OCI-LY3 (cell line): ENCODE measurements around the gene ELOVL2.
"Not testable (repeated sequence)": the region's sequence is repeated elsewhere in the genome, so short reads cannot be mapped to it uniquely, and the experiment has no call there.

Experiments
- H2AFZ ChIP-seq: fragments of 200-600, 300-600 bp; shearing (Covaris generic); 2 replicates; pipeline ENCODE4 v1.6.0; 2014; ENCODE audit warnings: antibody characterized with exemption, low read depth, low read length
- H3K27ac ChIP-seq: fragments of 200-600, 300-600 bp; sonication (generic); 2 replicates; pipeline ENCODE4 v1.5.1; 2014; ENCODE audit warnings: mild to moderate bottlenecking, low read length, moderate library complexity, mixed read lengths
- H3K27me3 ChIP-seq: fragments of 200-600, 300-600 bp; sonication (generic); 2 replicates; pipeline ENCODE4 v1.6.1; 2014; ENCODE audit warnings: low read depth, low read length, mixed read lengths
- H3K36me3 ChIP-seq: fragments of 200-600, 300-600 bp; sonication (generic); replicated peaks from 2 replicates; pipeline ENCODE3; 2014; ENCODE audit warnings: low read depth, low read length, mixed read lengths
- H3K4me1 ChIP-seq: fragments of 300-600, 200-600 bp; sonication (generic); 2 replicates; pipeline ENCODE4 v1.6.1; 2014; ENCODE audit warnings: low read length, mixed read lengths
- H3K4me2 ChIP-seq: fragments of 200-600, 300-600 bp; sonication (generic); 2 replicates; pipeline ENCODE4 v1.6.1; 2014; ENCODE audit warnings: low read length, mixed read lengths
- H3K4me3 ChIP-seq: fragments of 300-600, 200-600 bp; sonication (generic); 2 replicates; pipeline ENCODE4 v1.5.1; 2014; ENCODE audit warnings: antibody characterized with exemption, mild to moderate bottlenecking, low read length, moderate library complexity
- H3K79me2 ChIP-seq: fragments of 300-600, 200-600 bp; shearing (Covaris generic); 2 replicates; pipeline ENCODE4 v1.6.1; 2014; ENCODE audit warnings: mild to moderate bottlenecking, low read length, mixed read lengths
- H3K9ac ChIP-seq: fragments of 300-600, 200-600 bp; shearing (Covaris generic); 2 replicates; pipeline ENCODE4 v1.6.0; 2014; ENCODE audit warnings: mild to moderate bottlenecking, low read length, moderate library complexity
- H3K9me3 ChIP-seq: fragments of 200-600, 300-600 bp; shearing (Covaris generic); 2 replicates; pipeline ENCODE4 v1.6.1; 2014; ENCODE audit warnings: low read length, mixed read lengths; ENCODE audit not compliant: insufficient read depth
- H4K20me1 ChIP-seq: fragments of 200-600, 300-600 bp; sonication (generic); 2 replicates; pipeline ENCODE4 v1.6.1; 2016; ENCODE audit warnings: low read length, mixed read lengths; ENCODE audit not compliant: insufficient read depth
- EZH2phosphoT487 ChIP-seq: fragments of 200-600 bp; shearing (Covaris generic); IDR thresholded peaks from 2 replicates; pipeline ENCODE4 v1.6.1; 2018; ENCODE audit warnings: antibody characterized with exemption, mixed run types, low read depth
- TF ChIP-seq, protein P1 (sequence below): fragments of 200-600, 300-600 bp; sonication (generic); IDR thresholded peaks from 2 replicates; pipeline ENCODE4 v1.5.1; 2014; ENCODE audit warnings: antibody characterized with exemption, low read length, low read depth

The ELOVL2 gene

DNA sequence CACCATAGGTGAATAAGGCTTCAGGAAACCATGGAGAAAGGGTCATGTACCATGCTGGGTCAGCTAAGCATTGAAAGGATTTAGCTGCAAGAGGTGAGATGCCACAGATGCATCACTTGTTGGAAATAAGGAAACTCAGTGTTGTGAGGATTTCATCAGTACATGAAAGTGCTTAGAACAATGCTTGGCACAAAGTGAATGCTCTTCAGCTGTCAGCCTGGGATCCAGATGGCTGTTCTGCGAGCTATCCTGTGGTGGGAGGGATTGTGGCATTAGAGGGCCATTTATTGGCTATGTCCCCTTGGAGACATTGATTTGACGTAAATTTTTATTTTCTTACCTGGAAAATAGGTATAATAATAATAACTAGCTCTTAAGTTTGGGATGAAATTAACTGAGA, 53.0 kb downstream of the ELOVL2 start:
- H3K27ac ChIP-seq: no peak overlapping the region
- H4K20me1 ChIP-seq: no peaks in the 10 kb centered on the region
- no peaks in the 10 kb centered on the region for H3K36me3 ChIP-seq
- H3K9me3 ChIP-seq: no peaks in the 10 kb centered on the region
- no peak overlapping the region for H3K4me3 ChIP-seq
- H3K4me2 ChIP-seq: no peak overlapping the region
- no peaks in the 10 kb centered on the region for H3K79me2 ChIP-seq
- TF ChIP-seq EZH2phosphoT487: no peak
- TF ChIP-seq, protein P1, sequence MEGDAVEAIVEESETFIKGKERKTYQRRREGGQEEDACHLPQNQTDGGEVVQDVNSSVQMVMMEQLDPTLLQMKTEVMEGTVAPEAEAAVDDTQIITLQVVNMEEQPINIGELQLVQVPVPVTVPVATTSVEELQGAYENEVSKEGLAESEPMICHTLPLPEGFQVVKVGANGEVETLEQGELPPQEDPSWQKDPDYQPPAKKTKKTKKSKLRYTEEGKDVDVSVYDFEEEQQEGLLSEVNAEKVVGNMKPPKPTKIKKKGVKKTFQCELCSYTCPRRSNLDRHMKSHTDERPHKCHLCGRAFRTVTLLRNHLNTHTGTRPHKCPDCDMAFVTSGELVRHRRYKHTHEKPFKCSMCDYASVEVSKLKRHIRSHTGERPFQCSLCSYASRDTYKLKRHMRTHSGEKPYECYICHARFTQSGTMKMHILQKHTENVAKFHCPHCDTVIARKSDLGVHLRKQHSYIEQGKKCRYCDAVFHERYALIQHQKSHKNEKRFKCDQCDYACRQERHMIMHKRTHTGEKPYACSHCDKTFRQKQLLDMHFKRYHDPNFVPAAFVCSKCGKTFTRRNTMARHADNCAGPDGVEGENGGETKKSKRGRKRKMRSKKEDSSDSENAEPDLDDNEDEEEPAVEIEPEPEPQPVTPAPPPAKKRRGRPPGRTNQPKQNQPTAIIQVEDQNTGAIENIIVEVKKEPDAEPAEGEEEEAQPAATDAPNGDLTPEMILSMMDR: no peak
- H3K27me3 ChIP-seq: no peaks in the 10 kb centered on the region
- H2AFZ ChIP-seq: no peak overlapping the region
- H3K9ac ChIP-seq: no peak overlapping the region
- H3K4me1 ChIP-seq: no peaks in the 10 kb centered on the region

DNA sequence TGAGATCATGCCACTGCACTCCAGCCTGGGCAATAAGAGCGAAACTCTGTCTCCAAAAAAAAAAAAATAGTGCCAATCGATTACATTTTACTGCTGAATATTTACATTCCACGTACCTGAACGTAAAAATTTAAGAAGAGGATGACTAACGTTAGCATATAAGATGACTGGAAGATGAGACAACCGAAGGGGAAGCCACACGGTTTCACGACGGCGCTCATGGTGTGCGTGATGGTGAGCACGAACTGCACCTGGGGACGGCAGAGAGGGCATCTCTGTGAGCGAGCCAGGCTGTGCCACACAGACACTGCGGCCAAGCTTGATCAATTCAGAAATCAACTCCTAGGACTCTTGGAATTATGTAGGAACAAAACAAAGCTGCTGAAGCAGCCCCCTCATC, 54.5 kb downstream of the ELOVL2 start:
- Histone ChIP-seq H4K20me1 (no peaks in the 10 kb centered on the region), H3K79me2 (no peaks in the 10 kb centered on the region), H3K9ac (no peak overlapping the region), H3K4me1 (no peaks in the 10 kb centered on the region), H3K36me3 (no peaks in the 10 kb centered on the region), H3K4me2 (no peak overlapping the region), H3K4me3 (no peak overlapping the region), H3K9me3 (no peaks in the 10 kb centered on the region), H2AFZ (no peak overlapping the region), H3K27me3 (no peaks in the 10 kb centered on the region), H3K27ac (no peak overlapping the region)
- no peak for TF ChIP-seq EZH2phosphoT487
- TF ChIP-seq, protein P1: no peak

DNA sequence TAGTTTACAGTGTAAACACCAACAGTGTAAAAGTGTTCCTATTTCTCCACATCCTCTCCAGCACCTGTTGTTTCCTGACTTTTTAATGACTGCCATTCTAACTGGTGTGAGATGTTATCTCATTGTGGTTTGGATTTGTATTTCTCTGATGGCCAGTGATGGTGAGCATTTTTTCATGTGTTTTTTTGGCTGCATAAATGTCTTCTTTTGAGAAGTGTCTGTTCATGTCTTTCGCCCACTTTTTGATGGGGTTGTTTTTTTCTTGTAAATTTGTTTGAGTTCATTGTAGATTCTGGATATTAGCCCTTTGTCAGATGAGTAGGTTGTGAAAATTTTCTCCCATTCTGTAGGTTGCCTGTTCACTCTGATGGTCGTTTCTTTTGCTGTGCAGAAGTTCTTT, 59.1 kb downstream of the ELOVL2 start:
- not testable (repeated sequence) for H3K4me2 ChIP-seq, H3K27ac ChIP-seq, H3K27me3 ChIP-seq, H3K4me1 ChIP-seq, H2AFZ ChIP-seq, H3K9ac ChIP-seq, H3K9me3 ChIP-seq, H3K4me3 ChIP-seq, H4K20me1 ChIP-seq, H3K36me3 ChIP-seq, H3K79me2 ChIP-seq

DNA sequence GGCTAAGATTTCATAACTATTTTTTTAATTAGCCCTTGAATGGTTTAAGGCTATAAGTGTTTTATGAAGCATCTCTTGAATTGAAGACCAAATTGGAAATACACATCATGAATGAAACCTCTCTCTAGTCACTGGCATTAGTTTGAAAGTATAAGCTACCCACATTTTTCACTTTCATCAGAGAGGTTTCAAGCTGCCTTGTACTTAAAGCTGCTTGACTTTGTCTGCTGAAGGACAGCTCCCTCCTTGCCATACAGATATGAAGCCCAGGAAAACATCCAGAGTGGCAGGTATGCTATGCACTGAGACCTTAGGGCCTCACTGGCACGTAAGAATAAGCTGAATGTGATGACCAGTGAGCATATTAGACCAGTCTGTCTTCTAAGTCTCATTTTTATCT, 62.7 kb downstream of the ELOVL2 start:
- H3K4me3 ChIP-seq: no peak overlapping the region
- H3K4me2 ChIP-seq: no peak overlapping the region
- no peak overlapping the region for H3K27ac ChIP-seq
- TF ChIP-seq, protein P1: no peak
- TF ChIP-seq EZH2phosphoT487: no peak
- H2AFZ ChIP-seq: no peak overlapping the region
- no peaks in the 10 kb centered on the region for H3K36me3 ChIP-seq
- no peaks in the 10 kb centered on the region for H3K79me2 ChIP-seq
- H3K4me1 ChIP-seq: no peaks in the 10 kb centered on the region
- H3K27me3 ChIP-seq: 0 out of 2 replicates have a peak, but pooled peaks cover 4% of the 10 kb centered on the region
- H3K9me3 ChIP-seq: no peaks in the 10 kb centered on the region
- no peak overlapping the region for H3K9ac ChIP-seq
- H4K20me1 ChIP-seq: no peaks in the 10 kb centered on the region

DNA sequence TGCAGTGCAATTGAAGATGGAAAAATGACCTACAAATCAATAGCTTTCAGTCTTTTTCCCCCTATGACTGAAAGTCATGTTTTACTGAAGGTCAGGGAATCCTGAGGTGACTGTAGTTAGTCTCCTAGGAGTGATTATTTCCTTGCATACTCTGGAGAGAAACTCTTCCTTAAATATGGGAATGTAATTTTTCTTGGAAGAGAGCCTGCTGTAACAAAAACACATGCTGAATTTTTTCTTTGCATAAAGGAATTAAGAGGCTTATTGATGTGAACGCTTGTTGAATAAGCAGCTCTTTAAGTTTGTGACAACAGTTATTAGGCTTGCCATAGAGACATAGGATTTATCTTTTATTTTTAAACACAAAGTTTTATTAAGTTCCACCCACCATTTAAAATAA, 64.5 kb downstream of the ELOVL2 start:
- Histone ChIP-seq H3K27me3 (0 out of 2 replicates have a peak, but pooled peaks cover 4% of the 10 kb centered on the region), H3K4me3 (no peak overlapping the region), H3K9ac (no peak overlapping the region), H3K9me3 (no peaks in the 10 kb centered on the region), H4K20me1 (no peaks in the 10 kb centered on the region), H2AFZ (no peak overlapping the region), H3K4me1 (no peaks in the 10 kb centered on the region), H3K4me2 (no peak overlapping the region), H3K36me3 (no peaks in the 10 kb centered on the region), H3K27ac (no peak overlapping the region), H3K79me2 (no peaks in the 10 kb centered on the region)
- TF ChIP-seq, protein P1: no peak
- no peak for TF ChIP-seq EZH2phosphoT487
